Keratinocyte (primary cell): ENCODE measurements around the gene CATSPER4. TPM values are rescaled to one million over a fixed set of nuclear protein-coding genes. Genes with fewer than 3 reads are reported as not detected.

ENCODE experiments used
- DNase-seq: peaks from one replicate; pipeline ENCODE4 v3.0.0-alpha.2; 2011; ENCODE audit warnings: low read depth, missing footprints, low spot score
- FAIRE-seq: peaks from 2 replicates; lab custom pipeline; 2011; peaks lifted over from hg19 to GRCh38; lab: Jason Lieb, UNC
- H2AFZ ChIP-seq: 2 replicates; pipeline ENCODE4 v1.6.0; 2012; ENCODE audit warnings: low read length, control low read depth, inconsistent platforms; ENCODE audit not compliant: control insufficient read depth
- H3K27ac ChIP-seq: 2 replicates; pipeline ENCODE4 v1.5.1; 2011; ENCODE audit warnings: low read length; ENCODE audit not compliant: control insufficient read depth, insufficient read depth
- H3K27me3 ChIP-seq: 3 replicates; pipeline ENCODE4 v1.6.0; 2011; ENCODE audit warnings: low read length; ENCODE audit not compliant: control insufficient read depth, insufficient read depth; ENCODE audit errors: extremely low read depth
- H3K36me3 ChIP-seq, 2 experiments: 2 replicates in 1 of 2; 3 replicates in 1 of 2; pipeline ENCODE4 v1.5.1; 2011; ENCODE audit warnings: low read length in 2 of 2, mild to moderate bottlenecking in 1 of 2; ENCODE audit not compliant: control insufficient read depth in 2 of 2, insufficient read depth in 2 of 2; ENCODE audit errors: extremely low read depth in 1 of 2
- H3K4me1 ChIP-seq: 3 replicates; pipeline ENCODE4 v1.5.1; 2011; ENCODE audit warnings: low read length; ENCODE audit not compliant: control insufficient read depth, insufficient read depth; ENCODE audit errors: extremely low read depth
- H3K4me2 ChIP-seq: 3 replicates; pipeline ENCODE4 v1.6.0; 2011; ENCODE audit warnings: low read depth, low read length; ENCODE audit not compliant: control insufficient read depth, insufficient read depth; ENCODE audit errors: extremely low read depth
- H3K4me3 ChIP-seq, 3 experiments: fragments of 200-600 bp in 1 of 3; sonication (generic) in 1 of 3; 2 replicates in 2 of 3; 3 replicates in 1 of 3; pipeline ENCODE4 v1.5.1; 2011 to 2016; ENCODE audit warnings: low read length in 3 of 3, mild to moderate bottlenecking in 3 of 3, control low read depth in 2 of 3, inconsistent platforms in 1 of 3, low read depth in 1 of 3, mixed read lengths in 1 of 3, mixed run types in 1 of 3, moderate library complexity in 1 of 3; ENCODE audit not compliant: control insufficient read depth in 2 of 3, insufficient read depth in 2 of 3; ENCODE audit errors: extremely low read depth in 1 of 3
- H3K79me2 ChIP-seq: 2 replicates; pipeline ENCODE4 v1.6.0; 2012; ENCODE audit warnings: low read length; ENCODE audit not compliant: control insufficient read depth, insufficient read depth
- H3K9ac ChIP-seq: 3 replicates; pipeline ENCODE4 v1.6.0; 2011; ENCODE audit warnings: low read length; ENCODE audit not compliant: control insufficient read depth, insufficient read depth; ENCODE audit errors: extremely low read depth
- H3K9me1 ChIP-seq: 3 replicates; pipeline ENCODE4 v1.6.0; 2011; ENCODE audit warnings: low read length; ENCODE audit not compliant: control insufficient read depth, insufficient read depth; ENCODE audit errors: extremely low read depth
- H3K9me3 ChIP-seq: 2 replicates; pipeline ENCODE4 v1.5.1; 2012; ENCODE audit warnings: low read depth, low read length; ENCODE audit not compliant: control insufficient read depth
- H4K20me1 ChIP-seq: 3 replicates; pipeline ENCODE4 v1.6.0; 2011; ENCODE audit warnings: low read length; ENCODE audit not compliant: control insufficient read depth, insufficient read depth; ENCODE audit errors: extremely low read depth
- EZH2 ChIP-seq: IDR thresholded peaks from one replicate; pipeline ENCODE4 v1.6.1; 2012; ENCODE audit warnings: inconsistent platforms, mild to moderate bottlenecking, low read length, moderate library complexity
- dilution Hi-C: fragments of 300-500 bp; cut with MboI; formaldehyde crosslinking; loops from one replicate; pipeline ENCODE4 v1.7.0; 2020; ENCODE audit warnings: low sequenced_read_pairs; ENCODE audit not compliant: extremely low pct_ligation_motif_present
- polyA plus RNA-seq, 5 experiments: library from polyadenylated mRNA; depleted of rRNA in 3 of 5; stranded (reverse) in 3 of 5; stranded (forward) in 1 of 5; unstranded in 1 of 5; fragments of >200 nt; gene quantifications; 1 replicate in 1 of 5; 2 replicates in 3 of 5; 3 replicates in 1 of 5; pipeline versions ENCODE4 v1.2.1 to v1.2.3, GENCODE V29; 2011 to 2012; ENCODE audit warnings: missing spikeins in 2 of 5, low read depth in 1 of 5, low replicate concordance in 1 of 5
- TF ChIP-seq, protein P1 (sequence below), 3 experiments: IDR thresholded peaks in 1 of 3; conservative IDR thresholded peaks in 1 of 3; optimal IDR thresholded peaks in 1 of 3; 2 replicates in 2 of 3; 3 replicates in 1 of 3; pipeline versions ENCODE3 to v1.5.1; 2011; ENCODE audit warnings: low read length in 3 of 3, mild to moderate bottlenecking in 3 of 3, moderate library complexity in 2 of 3, control low read depth in 1 of 3, inconsistent platforms in 1 of 3; ENCODE audit not compliant: insufficient read depth in 2 of 3; ENCODE audit errors: extremely low read depth in 1 of 3

Gene CATSPER4
- polyA plus RNA-seq, 1 donor (not counting 4 experiments of a cell fraction or from before 2014, with no cell fraction given): 0.04 TPM

DNA sequence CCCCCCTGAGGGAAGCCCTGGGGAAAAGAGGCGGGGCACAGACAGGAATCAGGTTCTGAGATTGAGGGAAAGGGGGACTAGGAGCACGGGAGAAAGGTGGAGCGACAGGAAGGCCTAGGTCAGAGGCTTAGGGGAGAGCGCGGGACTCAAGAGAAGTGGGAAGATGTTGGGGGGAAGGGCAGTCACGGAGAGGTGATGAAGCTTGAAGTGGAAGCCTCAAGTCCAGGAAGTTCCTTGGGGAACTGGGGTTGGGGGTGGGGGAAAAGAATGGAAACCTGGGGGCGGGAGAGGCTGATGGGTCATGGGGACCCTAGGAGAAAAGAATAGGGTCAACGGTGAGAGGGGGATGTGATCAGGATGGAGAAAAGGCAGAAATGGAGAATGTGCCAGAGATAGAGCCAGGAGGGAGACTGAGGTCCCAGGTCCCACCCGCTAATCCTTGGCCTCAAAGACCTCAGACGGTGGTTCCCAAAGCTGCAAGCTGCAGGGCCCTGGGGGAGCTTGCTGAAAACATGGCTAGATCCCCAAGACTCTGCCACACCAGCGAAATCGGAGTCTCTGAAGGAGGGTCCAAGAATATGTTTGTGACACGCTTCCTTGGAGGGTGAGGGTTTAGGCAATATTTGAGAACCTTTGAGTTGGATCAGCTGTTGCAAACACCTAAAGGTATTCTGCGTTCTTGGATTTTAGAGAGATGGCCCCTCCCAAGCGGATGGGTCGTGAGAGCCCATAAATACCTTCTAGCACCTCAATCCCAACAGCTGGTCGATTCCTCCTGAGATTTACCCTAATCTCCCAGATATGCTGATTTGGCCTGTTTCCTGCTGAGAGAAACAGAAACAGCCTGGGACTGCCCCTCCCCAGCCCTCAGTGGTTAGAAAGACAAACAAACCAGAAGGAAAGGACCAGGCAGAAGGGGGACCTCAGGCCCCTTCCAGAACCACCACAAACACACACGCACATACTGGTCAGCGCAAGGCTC lies 25.2 kb upstream of the CATSPER4 start:
- Histone ChIP-seq H3K79me2 (peaks cover 3% of the 10 kb centered on the region), H3K4me2 (peak overlapping the region; percentile 70), H3K9me1 (no peaks in the 10 kb centered on the region), H3K9ac (no peak overlapping the region), H3K27ac (no peak overlapping the region), H3K4me3 (peak overlapping the region in 1 of 3 experiments; percentile 48), H4K20me1 (no peaks in the 10 kb centered on the region), H3K27me3 (peaks cover 13% of the 10 kb centered on the region), H3K9me3 (no peaks in the 10 kb centered on the region), H2AFZ (peak overlapping the region; percentile 53), H3K4me1 (peaks cover 7% of the 10 kb centered on the region), H3K36me3 (no peaks in the 10 kb centered on the region)
- FAIRE-seq (peak; percentile 44), DNase-seq (no peak)
- TF ChIP-seq EZH2: no peak
- TF ChIP-seq, protein P1, sequence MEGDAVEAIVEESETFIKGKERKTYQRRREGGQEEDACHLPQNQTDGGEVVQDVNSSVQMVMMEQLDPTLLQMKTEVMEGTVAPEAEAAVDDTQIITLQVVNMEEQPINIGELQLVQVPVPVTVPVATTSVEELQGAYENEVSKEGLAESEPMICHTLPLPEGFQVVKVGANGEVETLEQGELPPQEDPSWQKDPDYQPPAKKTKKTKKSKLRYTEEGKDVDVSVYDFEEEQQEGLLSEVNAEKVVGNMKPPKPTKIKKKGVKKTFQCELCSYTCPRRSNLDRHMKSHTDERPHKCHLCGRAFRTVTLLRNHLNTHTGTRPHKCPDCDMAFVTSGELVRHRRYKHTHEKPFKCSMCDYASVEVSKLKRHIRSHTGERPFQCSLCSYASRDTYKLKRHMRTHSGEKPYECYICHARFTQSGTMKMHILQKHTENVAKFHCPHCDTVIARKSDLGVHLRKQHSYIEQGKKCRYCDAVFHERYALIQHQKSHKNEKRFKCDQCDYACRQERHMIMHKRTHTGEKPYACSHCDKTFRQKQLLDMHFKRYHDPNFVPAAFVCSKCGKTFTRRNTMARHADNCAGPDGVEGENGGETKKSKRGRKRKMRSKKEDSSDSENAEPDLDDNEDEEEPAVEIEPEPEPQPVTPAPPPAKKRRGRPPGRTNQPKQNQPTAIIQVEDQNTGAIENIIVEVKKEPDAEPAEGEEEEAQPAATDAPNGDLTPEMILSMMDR (optimal IDR thresholded peaks at IDR 0.05 in 1 of 3, IDR thresholded peaks at IDR 0.05 in 1 of 3, conservative IDR thresholded peaks at IDR 0.05 in 1 of 3; ENCODE audit: extremely low read depth in 1 of 3, insufficient read depth in 2 of 3, low read length in 3 of 3): no peak
- dilution Hi-C loops: no loop called here

DNA sequence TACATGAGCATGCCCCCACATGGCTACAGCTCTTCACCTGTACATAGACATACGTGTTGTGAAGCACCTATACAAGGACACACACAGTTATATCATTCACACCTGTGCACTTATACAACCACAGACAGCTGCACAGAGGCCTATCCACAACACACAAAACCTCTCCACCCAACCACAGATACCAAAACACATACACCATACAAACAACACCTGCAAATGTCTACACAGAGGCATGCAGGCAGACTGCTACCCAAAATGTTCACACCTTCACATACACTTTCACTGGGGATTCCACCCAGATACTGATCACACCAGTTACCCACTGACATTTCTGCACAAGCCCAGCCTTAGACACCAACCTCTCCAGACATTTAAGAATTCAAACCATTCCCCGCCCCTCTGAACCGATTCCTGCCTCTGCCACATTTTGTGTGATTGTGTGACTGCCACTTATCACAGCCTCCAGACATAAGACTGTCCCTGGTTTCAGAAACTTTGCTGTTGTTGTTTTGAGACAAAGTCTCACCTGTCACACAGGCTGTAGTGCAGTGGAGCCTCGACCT lies 23.6 kb upstream of the CATSPER4 start:
- Histone ChIP-seq H3K9me3 (no peaks in the 10 kb centered on the region), H2AFZ (no peak overlapping the region), H4K20me1 (no peaks in the 10 kb centered on the region), H3K4me3 (no peak overlapping the region), H3K79me2 (peaks cover 17% of the 10 kb centered on the region), H3K27me3 (peaks cover 8% of the 10 kb centered on the region), H3K36me3 (peaks cover 0 to 8% of the 10 kb centered on the region in 2 experiments), H3K4me2 (no peak overlapping the region), H3K9ac (no peak overlapping the region), H3K27ac (no peak overlapping the region), H3K9me1 (no peaks in the 10 kb centered on the region), H3K4me1 (peaks cover 13% of the 10 kb centered on the region)
- dilution Hi-C loops: no loop called here
- TF ChIP-seq EZH2: no peak
- TF ChIP-seq, protein P1 (optimal IDR thresholded peaks at IDR 0.05 in 1 of 3, IDR thresholded peaks at IDR 0.05 in 1 of 3, conservative IDR thresholded peaks at IDR 0.05 in 1 of 3; ENCODE audit: extremely low read depth in 1 of 3, insufficient read depth in 2 of 3, low read length in 3 of 3): no peak
- no peak for DNase-seq
- no peak for FAIRE-seq
